WTC11 (cell line): Measurements from ENCODE around the gene RNF146. TPM values are rescaled to one million over a fixed set of nuclear protein-coding genes. Genes with fewer than 3 reads are reported as not detected.
"Not testable (repeated sequence)": the region's sequence is repeated elsewhere in the genome, so short reads cannot be mapped to it uniquely, and the experiment has no call there.

Experiments used
- ATAC-seq: fragments of 200-7000 bp; cut with Tn5 transposase; 2 replicates; pipeline ENCODE4 v1.10.0; 2021; ENCODE audit warnings: mild to moderate bottlenecking, moderate library complexity
- CTCF ChIA-PET: fragments of 300-600 bp; sonication (Branson Sonifier 250); formaldehyde crosslinking; loops from one replicate; lab custom pipeline; 2021; ENCODE audit warnings: antibody characterized with exemption; lab: Charles Lee
- POLR2A ChIA-PET: fragments of 350-600 bp; sonication (Branson Sonifier 250); formaldehyde crosslinking; loops from one replicate; lab custom pipeline; 2021; ENCODE audit warnings: antibody characterized with exemption; lab: Charles Lee
- DNase-seq: peaks from one replicate; pipeline ENCODE4 v3.0.0; 2021; ENCODE audit warnings: low spot score
- H3K27ac Mint-ChIP-seq: 2 replicates; pipeline ENCODE4 v1.8.0; 2021; ENCODE audit warnings: mixed read lengths
- H3K27me3 Mint-ChIP-seq: 2 replicates; pipeline ENCODE4 v1.8.0; 2021; ENCODE audit warnings: low read depth, mild to moderate bottlenecking, moderate library complexity, mixed read lengths
- H3K36me3 Mint-ChIP-seq: 2 replicates; pipeline ENCODE4 v1.8.0; 2021; ENCODE audit warnings: mixed read lengths
- H3K4me1 Mint-ChIP-seq: 2 replicates; pipeline ENCODE4 v1.8.0; 2022; ENCODE audit warnings: mixed read lengths
- H3K4me3 Mint-ChIP-seq: 2 replicates; pipeline ENCODE4 v1.8.0; 2021; ENCODE audit warnings: mild to moderate bottlenecking, moderate library complexity, mixed read lengths
- H3K9me3 Mint-ChIP-seq: 2 replicates; pipeline ENCODE4 v1.8.0; 2021; ENCODE audit warnings: mixed read lengths
- ATF2 ChIP-seq: sonication (generic); formaldehyde crosslinking; IDR thresholded peaks from 2 replicates; pipeline ENCODE4 v1.8.1; 2022; ENCODE audit warnings: low read depth, missing genetic modification reagents, borderline replicate concordance
- CREM ChIP-seq: sonication (generic); formaldehyde crosslinking; IDR thresholded peaks from 2 replicates; pipeline ENCODE4 v1.8.1; 2022; ENCODE audit warnings: mild to moderate bottlenecking, missing genetic modification reagents, moderate library complexity
- E2F5 ChIP-seq: sonication (generic); formaldehyde crosslinking; IDR thresholded peaks from 2 replicates; pipeline ENCODE4 v1.8.1; 2022; ENCODE audit warnings: mild to moderate bottlenecking, moderate library complexity, missing genetic modification reagents
- FOXJ3 ChIP-seq: sonication (generic); formaldehyde crosslinking; IDR thresholded peaks from 2 replicates; pipeline ENCODE4 v1.9.0; 2021; ENCODE audit warnings: missing genetic modification reagents, mild to moderate bottlenecking, borderline replicate concordance
- FOXK1 ChIP-seq: sonication (generic); formaldehyde crosslinking; IDR thresholded peaks from 2 replicates; pipeline ENCODE4 v1.8.0; 2022; ENCODE audit warnings: mild to moderate bottlenecking, moderate library complexity, missing genetic modification reagents
- IRF1 ChIP-seq: sonication (generic); formaldehyde crosslinking; IDR thresholded peaks from 2 replicates; pipeline ENCODE4 v1.8.0; 2023; ENCODE audit warnings: missing genetic modification reagents
- IRF2 ChIP-seq: sonication (generic); formaldehyde crosslinking; IDR thresholded peaks from 2 replicates; pipeline ENCODE4 v1.8.0; 2022; ENCODE audit warnings: low read depth, missing genetic modification reagents, borderline replicate concordance
- NFATC4 ChIP-seq: fragments of 250-450 bp; sonication (Bioruptor Pico); IDR thresholded peaks from 2 replicates; pipeline ENCODE4 v1.9.0; 2021; ENCODE audit warnings: mild to moderate bottlenecking
- NFE2L1 ChIP-seq: sonication (generic); formaldehyde crosslinking; IDR thresholded peaks from 2 replicates; pipeline ENCODE4 v1.8.1; 2023; ENCODE audit warnings: missing genetic modification reagents
- SMAD4 ChIP-seq: sonication (generic); formaldehyde crosslinking; IDR thresholded peaks from 2 replicates; pipeline ENCODE4 v1.8.0; 2022; ENCODE audit warnings: mild to moderate bottlenecking, missing genetic modification reagents
- STAT6 ChIP-seq: sonication (generic); formaldehyde crosslinking; conservative IDR thresholded peaks from 2 replicates; pipeline ENCODE4 v1.8.1; 2023; ENCODE audit warnings: mild to moderate bottlenecking, low read depth, missing genetic modification reagents, moderate library complexity
- ZNF121 ChIP-seq: sonication (generic); formaldehyde crosslinking; IDR thresholded peaks from 2 replicates; pipeline ENCODE4 v1.8.0; 2023; ENCODE audit warnings: missing genetic modification reagents
- ZNF232 ChIP-seq: sonication (generic); formaldehyde crosslinking; IDR thresholded peaks from 2 replicates; pipeline ENCODE4 v1.8.0; 2022; ENCODE audit warnings: mild to moderate bottlenecking, missing genetic modification reagents
- ZNF317 ChIP-seq: sonication (generic); formaldehyde crosslinking; IDR thresholded peaks from 2 replicates; pipeline ENCODE4 v1.8.1; 2023; ENCODE audit warnings: low read depth, mild to moderate bottlenecking, moderate library complexity, missing genetic modification reagents, borderline replicate concordance
- ZNF396 ChIP-seq: fragments of 250-450 bp; sonication (Bioruptor Pico); IDR thresholded peaks from 2 replicates; pipeline ENCODE4 v1.8.0; 2021; ENCODE audit warnings: mild to moderate bottlenecking, moderate library complexity, borderline replicate concordance
- ZNF423 ChIP-seq: fragments of 250-450 bp; sonication (Bioruptor Pico); IDR thresholded peaks from 2 replicates; pipeline ENCODE4 v2.1.2; 2022; ENCODE audit warnings: mild to moderate bottlenecking, moderate library complexity
- total RNA-seq: library from RNA; stranded (reverse); gene quantifications from 3 replicates; pipeline ENCODE4 v1.2.3, GENCODE V29; 2021
- TF ChIP-seq, protein P1 (sequence below): sonication (generic); formaldehyde crosslinking; IDR thresholded peaks from 2 replicates; pipeline ENCODE4 v1.8.1; 2023; ENCODE audit warnings: mild to moderate bottlenecking, missing genetic modification reagents
- TF ChIP-seq, protein P2 (sequence below): sonication (generic); formaldehyde crosslinking; IDR thresholded peaks from 2 replicates; pipeline ENCODE4 v1.8.0; 2022; ENCODE audit warnings: mild to moderate bottlenecking, missing genetic modification reagents

The RNF146 gene
- total RNA-seq, 1 experiment from 2014 or later, result 27.3 TPM

DNA sequence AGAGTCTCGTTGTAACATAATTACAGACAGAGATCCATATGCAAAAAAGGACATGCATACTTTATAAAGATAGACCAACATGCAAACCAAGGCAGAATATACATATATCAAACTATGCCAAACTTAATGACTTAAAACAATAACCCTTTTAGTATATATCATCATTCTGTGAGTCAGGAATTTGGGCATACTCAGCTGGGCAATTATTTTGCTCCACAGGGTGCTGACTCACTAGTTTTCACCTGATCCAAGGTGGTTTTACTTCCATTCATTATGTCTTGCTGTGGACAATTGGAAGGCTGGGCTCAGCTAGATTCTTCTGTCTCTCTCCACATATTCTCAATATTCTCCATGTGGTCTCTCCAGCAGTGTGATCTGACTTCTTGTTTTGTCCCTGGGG lies 41.2 kb upstream of the RNF146 start (continued):
- TF ChIP-seq ZNF396 (CRISPR knock-in tag) (no peak), NFATC4 (CRISPR knock-in tag) (no peak), FOXJ3 (CRISPR knock-in tag) (no peak), ATF2 (CRISPR knock-in tag) (no peak)

GRCh38 chr6:127233819-127234218 lies 32.8 kb upstream of the RNF146 start:
- POLR2A ChIA-PET, ATAC-seq, H3K27ac Mint-ChIP-seq, H3K36me3 Mint-ChIP-seq, H3K4me1 Mint-ChIP-seq, H3K27me3 Mint-ChIP-seq, H3K4me3 Mint-ChIP-seq, CTCF ChIA-PET, DNase-seq: not testable (repeated sequence)
- H3K9me3 Mint-ChIP-seq, result peaks cover 59% of the 10 kb centered on the region

GRCh38 chr6:127243501-127243900 lies 23.2 kb upstream of the RNF146 start:
- CTCF ChIA-PET, result no interaction called here

More at GRCh38 chr6:127243501-127243900, 23.2 kb upstream of the RNF146 start:
- no peak overlapping the region for H3K27ac Mint-ChIP-seq
- POLR2A ChIA-PET, result no interaction called here
- H3K4me1 Mint-ChIP-seq, result no peaks in the 10 kb centered on the region
- H3K4me3 Mint-ChIP-seq, result no peak overlapping the region
- no peaks in the 10 kb centered on the region for H3K27me3 Mint-ChIP-seq
- H3K36me3 Mint-ChIP-seq, result no peaks in the 10 kb centered on the region
- DNase-seq (no peak), ATAC-seq (no peak)
- TF ChIP-seq NFE2L1 (no peak), ZNF317 (CRISPR knock-in tag) (no peak), ZNF121 (CRISPR knock-in tag) (no peak), FOXK1 (CRISPR knock-in tag) (no peak), ZNF232 (CRISPR knock-in tag) (no peak), IRF1 (CRISPR knock-in tag) (no peak), E2F5 (no peak), STAT6 (no peak), IRF2 (no peak), ATF2 (CRISPR knock-in tag) (no peak), SMAD4 (CRISPR knock-in tag) (no peak), CREM (CRISPR knock-in tag) (no peak), ZNF423 (CRISPR knock-in tag) (no peak)
- TF ChIP-seq, protein P1, sequence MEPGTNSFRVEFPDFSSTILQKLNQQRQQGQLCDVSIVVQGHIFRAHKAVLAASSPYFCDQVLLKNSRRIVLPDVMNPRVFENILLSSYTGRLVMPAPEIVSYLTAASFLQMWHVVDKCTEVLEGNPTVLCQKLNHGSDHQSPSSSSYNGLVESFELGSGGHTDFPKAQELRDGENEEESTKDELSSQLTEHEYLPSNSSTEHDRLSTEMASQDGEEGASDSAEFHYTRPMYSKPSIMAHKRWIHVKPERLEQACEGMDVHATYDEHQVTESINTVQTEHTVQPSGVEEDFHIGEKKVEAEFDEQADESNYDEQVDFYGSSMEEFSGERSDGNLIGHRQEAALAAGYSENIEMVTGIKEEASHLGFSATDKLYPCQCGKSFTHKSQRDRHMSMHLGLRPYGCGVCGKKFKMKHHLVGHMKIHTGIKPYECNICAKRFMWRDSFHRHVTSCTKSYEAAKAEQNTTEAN (CRISPR knock-in tag), result no peak
- TF ChIP-seq, protein P2, sequence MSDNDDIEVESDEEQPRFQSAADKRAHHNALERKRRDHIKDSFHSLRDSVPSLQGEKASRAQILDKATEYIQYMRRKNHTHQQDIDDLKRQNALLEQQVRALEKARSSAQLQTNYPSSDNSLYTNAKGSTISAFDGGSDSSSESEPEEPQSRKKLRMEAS (CRISPR knock-in tag), result no peak
- H3K9me3 Mint-ChIP-seq, result peaks cover 2% of the 10 kb centered on the region
